ENCODE data around the gene EIF3I. TPM values are rescaled to one million over a fixed set of nuclear protein-coding genes. Genes with fewer than 3 reads are reported as not detected.

EIF3I gene
- total and polyA plus RNA-seq, 2 of the 13 experiments (the other 11 are each of a cell fraction or from before 2014, with no cell fraction given) = 210 to 223 TPM

DNA sequence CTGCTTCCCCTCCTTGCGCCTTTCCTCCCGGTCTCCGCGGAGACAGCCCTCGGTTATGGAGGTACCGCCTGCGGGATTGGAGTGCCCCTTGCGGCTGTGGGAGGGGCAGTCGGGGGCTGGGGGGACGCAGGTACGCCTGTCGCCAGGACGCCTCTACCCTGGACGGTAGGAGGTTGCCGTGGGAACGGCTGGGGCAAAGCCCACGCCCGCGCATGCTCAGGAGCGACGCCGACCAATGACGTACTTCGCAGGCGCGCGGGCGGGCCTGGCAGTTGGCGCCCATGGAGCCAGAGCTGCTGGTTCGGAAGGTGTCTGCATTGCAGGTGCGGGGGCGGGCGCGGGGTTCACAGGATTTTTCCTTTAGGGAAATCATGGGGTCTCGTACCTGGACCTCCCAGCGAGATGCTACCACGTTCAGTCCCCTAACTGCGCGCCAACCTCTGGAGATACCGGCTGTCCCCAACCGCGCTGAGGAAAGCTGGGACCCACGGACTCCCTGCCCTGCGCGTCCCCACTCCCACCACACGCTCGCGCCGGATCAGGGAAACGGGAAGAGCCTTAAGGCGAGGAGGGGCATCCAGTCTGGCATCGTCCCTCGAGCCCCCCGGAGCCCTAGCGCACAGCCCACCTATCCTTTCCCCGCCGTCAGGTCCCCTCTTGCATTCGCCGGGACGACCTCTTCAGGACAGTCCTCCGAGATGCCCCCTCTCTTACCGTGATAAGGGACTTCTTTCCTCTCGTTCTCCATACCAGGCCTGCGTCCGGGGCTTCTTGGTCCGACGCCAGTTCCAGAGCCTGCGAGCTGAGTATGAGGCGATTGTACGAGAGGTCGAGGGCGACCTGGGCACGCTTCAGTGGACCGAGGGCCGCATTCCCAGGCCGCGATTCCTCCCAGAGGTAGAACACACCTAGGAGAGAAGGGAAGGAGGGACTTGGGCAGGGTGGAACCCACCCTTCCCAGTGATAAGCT, 16.5 kb upstream of the EIF3I start, which contains the start of gene IQCC (continued):
- TF ChIP-seq, protein P1, sequence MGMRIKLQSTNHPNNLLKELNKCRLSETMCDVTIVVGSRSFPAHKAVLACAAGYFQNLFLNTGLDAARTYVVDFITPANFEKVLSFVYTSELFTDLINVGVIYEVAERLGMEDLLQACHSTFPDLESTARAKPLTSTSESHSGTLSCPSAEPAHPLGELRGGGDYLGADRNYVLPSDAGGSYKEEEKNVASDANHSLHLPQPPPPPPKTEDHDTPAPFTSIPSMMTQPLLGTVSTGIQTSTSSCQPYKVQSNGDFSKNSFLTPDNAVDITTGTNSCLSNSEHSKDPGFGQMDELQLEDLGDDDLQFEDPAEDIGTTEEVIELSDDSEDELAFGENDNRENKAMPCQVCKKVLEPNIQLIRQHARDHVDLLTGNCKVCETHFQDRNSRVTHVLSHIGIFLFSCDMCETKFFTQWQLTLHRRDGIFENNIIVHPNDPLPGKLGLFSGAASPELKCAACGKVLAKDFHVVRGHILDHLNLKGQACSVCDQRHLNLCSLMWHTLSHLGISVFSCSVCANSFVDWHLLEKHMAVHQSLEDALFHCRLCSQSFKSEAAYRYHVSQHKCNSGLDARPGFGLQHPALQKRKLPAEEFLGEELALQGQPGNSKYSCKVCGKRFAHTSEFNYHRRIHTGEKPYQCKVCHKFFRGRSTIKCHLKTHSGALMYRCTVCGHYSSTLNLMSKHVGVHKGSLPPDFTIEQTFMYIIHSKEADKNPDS (CRISPR knock-in tag; IDR thresholded peaks at IDR 0.05) = no peak
- TF ChIP-seq, protein P2, sequence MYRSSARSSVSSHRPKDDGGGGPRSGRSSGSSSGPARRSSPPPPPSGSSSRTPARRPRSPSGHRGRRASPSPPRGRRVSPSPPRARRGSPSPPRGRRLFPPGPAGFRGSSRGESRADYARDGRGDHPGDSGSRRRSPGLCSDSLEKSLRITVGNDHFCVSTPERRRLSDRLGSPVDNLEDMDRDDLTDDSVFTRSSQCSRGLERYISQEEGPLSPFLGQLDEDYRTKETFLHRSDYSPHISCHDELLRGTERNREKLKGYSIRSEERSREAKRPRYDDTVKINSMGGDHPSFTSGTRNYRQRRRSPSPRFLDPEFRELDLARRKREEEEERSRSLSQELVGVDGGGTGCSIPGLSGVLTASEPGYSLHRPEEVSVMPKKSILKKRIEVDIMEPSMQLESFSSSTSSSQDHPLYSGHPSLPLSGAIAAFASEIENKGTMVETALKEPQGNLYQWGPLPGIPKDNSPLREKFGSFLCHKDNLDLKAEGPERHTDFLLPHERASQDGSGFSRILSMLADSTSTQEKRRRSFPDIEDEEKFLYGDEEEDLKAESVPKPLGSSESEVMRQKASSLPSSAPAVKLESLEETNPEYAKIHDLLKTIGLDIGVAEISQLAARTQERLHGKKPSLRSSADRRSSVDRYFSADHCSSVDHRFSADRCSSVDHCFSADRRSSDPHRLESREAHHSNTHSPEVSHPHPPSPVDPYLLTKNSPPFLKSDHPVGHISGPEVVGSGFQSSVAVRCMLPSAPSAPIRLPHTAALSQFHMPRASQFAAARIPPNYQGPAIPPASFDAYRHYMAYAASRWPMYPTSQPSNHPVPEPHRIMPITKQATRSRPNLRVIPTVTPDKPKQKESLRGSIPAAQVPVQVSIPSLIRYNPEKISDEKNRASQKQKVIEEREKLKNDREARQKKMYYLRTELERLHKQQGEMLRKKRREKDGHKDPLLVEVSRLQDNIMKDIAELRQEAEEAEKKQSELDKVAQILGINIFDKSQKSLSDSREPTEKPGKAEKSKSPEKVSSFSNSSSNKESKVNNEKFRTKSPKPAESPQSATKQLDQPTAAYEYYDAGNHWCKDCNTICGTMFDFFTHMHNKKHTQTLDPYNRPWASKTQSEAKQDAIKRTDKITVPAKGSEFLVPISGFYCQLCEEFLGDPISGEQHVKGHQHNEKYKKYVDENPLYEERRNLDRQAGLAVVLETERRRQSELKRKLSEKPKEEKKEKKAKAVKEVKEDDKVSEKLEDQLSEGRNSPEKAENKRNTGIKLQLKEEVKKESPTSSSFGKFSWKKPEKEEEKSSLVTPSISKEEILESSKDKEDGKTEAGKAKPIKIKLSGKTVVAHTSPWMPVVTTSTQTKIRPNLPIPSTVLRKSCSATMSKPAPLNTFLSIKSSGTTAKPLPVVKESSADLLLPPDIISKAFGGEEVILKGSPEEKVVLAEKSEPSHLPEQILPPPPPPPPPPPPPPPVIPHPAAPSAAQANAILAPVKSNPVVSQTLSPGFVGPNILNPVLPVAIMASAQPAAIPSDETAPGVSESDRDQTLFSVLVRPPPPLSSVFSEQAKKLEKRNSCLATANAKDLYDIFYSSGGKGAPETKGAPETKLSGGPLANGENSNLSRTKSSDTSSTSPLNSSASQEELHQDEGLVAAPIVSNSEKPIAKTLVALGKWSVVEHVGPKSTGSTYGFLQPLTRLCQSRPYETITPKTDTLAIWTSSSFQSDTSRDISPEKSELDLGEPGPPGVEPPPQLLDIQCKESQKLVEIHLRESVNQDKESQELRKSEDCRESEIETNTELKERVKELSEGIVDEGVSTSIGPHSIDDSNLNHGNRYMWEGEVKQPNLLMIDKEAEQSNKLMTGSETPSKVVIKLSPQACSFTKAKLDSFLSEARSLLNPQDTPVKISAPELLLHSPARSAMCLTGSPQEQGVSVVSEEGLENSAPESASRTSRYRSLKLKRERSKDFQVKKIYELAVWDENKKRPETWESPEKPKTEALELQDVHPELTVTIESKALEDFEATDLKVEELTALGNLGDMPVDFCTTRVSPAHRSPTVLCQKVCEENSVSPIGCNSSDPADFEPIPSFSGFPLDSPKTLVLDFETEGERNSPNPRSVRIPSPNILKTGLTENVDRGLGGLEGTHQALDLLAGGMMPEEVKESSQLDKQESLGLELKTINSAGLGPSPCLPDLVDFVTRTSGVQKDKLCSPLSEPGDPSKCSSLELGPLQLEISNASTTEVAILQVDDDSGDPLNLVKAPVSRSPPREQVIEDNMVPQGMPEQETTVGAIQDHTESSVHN (CRISPR knock-in tag; IDR thresholded peaks at IDR 0.05) = no peak
- TF ChIP-seq BORCS8-MEF2B (CRISPR knock-in tag; IDR thresholded peaks at IDR 0.05) (peak; percentile 63), ZNF83 (CRISPR knock-in tag; IDR thresholded peaks at IDR 0.05; ENCODE audit: borderline replicate concordance) (no peak), MTA3 (CRISPR knock-in tag; IDR thresholded peaks at IDR 0.05) (no peak), ZNF530 (CRISPR knock-in tag; IDR thresholded peaks at IDR 0.05; ENCODE audit: low read depth) (no peak), NBN (conservative IDR thresholded peaks at IDR 0.05) (no peak), HNRNPK (IDR thresholded peaks at IDR 0.05; ENCODE audit: low read depth, low read length, poor library complexity, severe bottlenecking) (no peak), ZNF263 (CRISPR knock-in tag; IDR thresholded peaks at IDR 0.05) (no peak), ZBTB14 (CRISPR knock-in tag; IDR thresholded peaks at IDR 0.05) (no peak), HOXA5 (CRISPR knock-in tag; IDR thresholded peaks at IDR 0.05) (no peak), MZF1 (CRISPR knock-in tag; IDR thresholded peaks at IDR 0.05; ENCODE audit: borderline replicate concordance) (no peak), ZNF547 (CRISPR knock-in tag; IDR thresholded peaks at IDR 0.05) (peak; percentile 70; the same call in 1 of the 2 replicates), STAT5B (CRISPR knock-in tag; IDR thresholded peaks at IDR 0.05) (no peak)
- TF ChIP-seq, protein P3, sequence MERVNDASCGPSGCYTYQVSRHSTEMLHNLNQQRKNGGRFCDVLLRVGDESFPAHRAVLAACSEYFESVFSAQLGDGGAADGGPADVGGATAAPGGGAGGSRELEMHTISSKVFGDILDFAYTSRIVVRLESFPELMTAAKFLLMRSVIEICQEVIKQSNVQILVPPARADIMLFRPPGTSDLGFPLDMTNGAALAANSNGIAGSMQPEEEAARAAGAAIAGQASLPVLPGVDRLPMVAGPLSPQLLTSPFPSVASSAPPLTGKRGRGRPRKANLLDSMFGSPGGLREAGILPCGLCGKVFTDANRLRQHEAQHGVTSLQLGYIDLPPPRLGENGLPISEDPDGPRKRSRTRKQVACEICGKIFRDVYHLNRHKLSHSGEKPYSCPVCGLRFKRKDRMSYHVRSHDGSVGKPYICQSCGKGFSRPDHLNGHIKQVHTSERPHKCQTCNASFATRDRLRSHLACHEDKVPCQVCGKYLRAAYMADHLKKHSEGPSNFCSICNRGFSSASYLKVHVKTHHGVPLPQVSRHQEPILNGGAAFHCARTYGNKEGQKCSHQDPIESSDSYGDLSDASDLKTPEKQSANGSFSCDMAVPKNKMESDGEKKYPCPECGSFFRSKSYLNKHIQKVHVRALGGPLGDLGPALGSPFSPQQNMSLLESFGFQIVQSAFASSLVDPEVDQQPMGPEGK (CRISPR knock-in tag; IDR thresholded peaks at IDR 0.05) = peak; percentile 94

Measured in HepG2 (cell line).